Stimulated activated CD4-positive, alpha-beta T cell treated with anti-CD3 and anti-CD28 coated beads, Interleukin-15, amount 100 ng/mL, for 24 hours (primary cell): ENCODE measurements around the gene HESX1.

Experiments
- DNase-seq: peaks from one replicate; pipeline ENCODE4 v3.0.0-alpha.2; 2020

The HESX1 gene

GRCh38 chr3:57199895-57200297, at the start of gene HESX1:
TSS of gene HESX1 (minus strand) at chr3:57199978. CDS start at chr3:57199918, 60 bp downstream.
- DNase-seq, result no peak

DNA sequence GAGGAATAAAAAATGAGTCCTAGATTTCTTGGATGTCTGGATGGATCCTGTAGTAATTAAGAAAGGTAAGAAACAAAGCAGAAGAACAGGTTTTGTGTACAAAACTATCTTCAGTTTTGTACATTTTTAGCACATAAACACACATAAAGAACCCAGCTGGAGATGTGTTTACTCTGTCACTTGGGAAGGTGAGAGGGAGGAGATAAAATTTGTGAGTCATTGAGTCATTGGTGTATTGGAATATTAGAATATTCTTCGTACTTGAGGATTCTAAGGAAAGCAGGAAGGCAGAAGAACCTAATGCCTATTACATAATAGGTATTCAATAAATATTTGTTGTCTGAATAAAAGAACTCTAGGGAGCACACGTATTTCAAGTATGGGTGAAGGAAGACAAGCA, 45.2 kb upstream of the HESX1 start:
- no peak for DNase-seq

- DNase-seq, result no peak
Measured at GRCh38 chr3:57234613-57235575, 35.1 kb upstream of the HESX1 start.

DNA sequence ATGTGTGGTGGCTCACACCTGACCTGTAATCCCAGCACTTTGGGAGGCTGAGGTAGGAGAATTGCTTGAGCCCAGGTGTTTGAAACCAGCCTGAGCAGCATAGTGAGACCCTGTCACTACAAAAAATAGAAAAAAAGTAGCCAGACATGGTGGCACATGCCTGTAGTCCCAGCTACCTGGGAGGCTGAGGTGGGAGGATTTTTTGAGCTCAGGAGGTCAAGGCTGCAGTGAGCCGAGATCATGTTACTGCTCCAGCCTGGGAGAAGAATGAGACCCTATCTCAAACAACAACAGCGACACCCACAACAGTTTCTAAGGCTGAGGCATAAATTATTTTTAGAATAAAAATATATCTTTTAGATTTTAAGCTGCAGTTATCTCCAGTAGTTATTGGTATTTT, 34.0 kb upstream of the HESX1 start:
- no peak for DNase-seq

DNA sequence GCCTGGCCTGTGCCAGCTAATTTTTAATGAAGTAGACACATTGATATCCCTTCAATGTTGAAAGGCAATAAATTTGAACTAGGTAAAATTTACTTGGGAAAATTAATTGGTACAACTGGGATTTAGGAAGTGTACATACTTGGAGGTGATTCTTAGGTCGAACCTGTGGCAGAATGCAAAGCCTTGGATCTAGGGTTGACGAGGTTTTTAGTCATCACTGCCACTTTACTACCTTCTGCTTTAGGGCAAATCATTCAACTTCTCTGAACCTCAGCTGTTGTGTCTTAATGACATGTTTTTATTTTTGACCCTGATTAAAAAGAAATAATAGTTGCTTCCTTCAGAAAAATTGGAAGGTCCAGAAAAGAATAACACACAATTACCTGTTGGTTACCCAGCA, 30.2 kb upstream of the HESX1 start:
- no peak for DNase-seq

DNA sequence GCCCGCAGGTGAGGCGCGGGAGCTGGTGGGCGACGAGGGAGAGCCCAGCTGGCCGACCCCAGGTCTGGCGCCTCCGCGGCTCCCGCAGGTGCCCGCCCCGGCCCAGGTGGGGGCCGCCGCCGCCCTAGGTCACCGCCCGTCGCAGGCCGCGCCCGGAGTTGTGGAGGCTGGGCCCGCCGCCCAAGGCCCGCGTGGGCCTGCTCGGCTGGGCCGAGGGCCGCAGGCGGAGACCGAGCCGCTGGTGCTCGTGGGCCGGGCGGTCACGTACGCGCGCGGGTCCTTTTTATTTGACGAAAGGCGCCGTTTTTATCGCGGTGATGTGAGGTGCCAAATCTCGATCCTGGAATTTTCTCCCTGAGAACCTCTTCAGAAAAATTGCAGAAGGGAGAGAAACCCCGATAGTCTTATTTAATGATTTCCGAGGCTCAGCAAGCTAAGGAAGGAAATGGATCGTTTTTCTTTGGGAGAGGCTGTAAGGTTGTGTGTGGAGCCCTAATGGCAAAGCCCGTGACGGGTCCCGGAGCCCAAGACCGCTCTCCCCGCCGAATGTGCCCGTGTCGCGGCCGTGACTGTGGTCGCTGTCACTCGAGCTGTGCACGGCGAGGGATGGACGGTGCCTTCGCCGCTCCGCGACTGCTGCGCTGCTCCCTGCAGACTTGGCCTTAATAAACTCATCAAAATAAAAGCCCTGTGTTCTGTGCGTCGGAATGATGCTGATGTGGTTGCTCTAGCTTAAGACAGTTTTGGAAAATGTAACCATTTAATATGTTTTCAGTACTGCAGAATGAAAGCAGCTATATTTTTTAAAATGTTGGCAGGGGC, 28.4 kb upstream of the HESX1 start:
- peak; percentile 60 for DNase-seq

DNA sequence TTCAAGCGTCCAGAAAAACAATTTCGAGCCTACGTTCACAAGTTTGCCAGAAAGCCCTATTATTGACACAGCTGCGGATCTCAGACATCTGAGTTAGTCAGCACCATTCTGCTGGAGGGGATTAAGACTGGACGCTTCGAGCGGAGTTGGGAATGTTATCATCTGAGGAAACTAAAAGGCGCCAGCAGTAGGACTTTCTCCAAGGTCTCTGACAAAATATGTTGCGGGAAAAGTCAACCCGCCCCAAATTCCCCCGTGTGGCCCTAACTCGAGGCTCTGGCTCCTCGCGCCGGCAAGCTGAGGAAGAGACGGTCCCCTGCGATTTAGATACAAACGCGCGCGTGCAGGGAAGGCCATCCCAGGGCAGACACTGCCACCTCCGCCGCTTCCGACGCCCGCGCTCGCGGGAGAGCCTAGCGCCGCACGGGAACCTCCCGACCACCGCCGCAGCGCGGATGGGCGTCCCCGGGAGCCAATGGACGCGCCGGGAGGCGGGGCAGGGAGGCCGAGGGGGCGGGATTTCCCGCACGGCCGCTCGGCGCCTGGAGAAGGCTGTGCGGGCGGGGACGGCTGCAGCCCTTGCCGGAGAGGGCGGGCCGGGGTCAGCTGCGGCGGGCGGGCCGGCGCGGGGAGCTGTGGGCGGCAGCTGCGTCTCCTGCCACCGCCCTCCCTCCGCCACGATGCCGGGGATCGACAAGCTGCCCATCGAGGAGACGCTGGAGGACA, 27.6 kb upstream of the HESX1 start, which contains the start of gene APPL1:
Gene APPL1, plus strand, starts transcription at position 526 of the 726 bp plus-strand sequence. Its CDS starts 155 bp downstream, at position 681.
- DNase-seq, result peak; percentile 95

DNA sequence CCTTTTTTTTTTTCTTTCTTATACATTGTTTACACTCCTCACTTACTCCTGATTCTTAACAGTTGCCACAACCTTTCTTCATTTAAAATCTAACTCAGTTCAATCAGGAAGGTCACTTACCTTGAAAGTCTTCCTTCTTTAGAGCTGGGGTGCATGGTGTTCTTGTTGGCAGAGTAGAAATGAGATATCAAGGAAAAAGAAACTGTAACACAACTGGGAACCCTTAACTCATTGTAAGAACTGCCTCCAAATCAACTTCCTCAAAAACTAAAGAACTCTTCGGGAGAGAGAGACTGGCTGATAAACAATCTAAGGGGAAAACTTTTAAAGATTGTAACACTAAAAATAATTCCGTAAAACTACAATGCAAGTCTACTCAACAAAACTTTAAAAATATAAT, 26.4 kb upstream of the HESX1 start:
- no peak for DNase-seq

GRCh38 chr3:57224856-57225255, 25.1 kb upstream of the HESX1 start:
- no peak for DNase-seq

- DNase-seq, result no peak
Measured at GRCh38 chr3:57221883-57222282, 22.1 kb upstream of the HESX1 start.

DNA sequence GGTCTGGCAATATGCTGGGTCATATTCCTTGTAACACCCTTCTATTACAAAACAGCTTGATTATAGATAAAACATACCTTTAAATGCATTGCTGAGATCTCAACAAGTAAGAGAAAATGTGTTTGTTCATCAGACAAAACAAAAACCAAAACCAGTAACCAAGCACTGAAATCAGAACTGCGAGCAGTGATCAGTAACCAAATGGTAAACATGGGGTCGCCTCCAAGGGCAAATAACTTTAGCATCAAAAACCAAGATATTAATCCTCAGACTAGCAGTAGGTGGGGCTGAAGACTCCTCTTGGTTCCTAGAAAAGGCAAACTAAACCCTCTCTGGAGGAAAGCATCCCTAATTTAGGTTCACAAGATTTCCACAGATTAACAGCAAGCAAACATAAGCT, 6.6 kb upstream of the HESX1 start:
- DNase-seq, result no peak

- DNase-seq, result no peak
Measured at GRCh38 chr3:57194641-57195040, 5.1 kb downstream of the HESX1 start.

- DNase-seq, result no peak
Measured at GRCh38 chr3:57192028-57192427, 7.8 kb downstream of the HESX1 start.

- DNase-seq, result no peak
Measured at GRCh38 chr3:57184526-57184925, 15.3 kb downstream of the HESX1 start.

- DNase-seq, result no peak
Measured at GRCh38 chr3:57179580-57180410, 20.0 kb downstream of the HESX1 start.

DNA sequence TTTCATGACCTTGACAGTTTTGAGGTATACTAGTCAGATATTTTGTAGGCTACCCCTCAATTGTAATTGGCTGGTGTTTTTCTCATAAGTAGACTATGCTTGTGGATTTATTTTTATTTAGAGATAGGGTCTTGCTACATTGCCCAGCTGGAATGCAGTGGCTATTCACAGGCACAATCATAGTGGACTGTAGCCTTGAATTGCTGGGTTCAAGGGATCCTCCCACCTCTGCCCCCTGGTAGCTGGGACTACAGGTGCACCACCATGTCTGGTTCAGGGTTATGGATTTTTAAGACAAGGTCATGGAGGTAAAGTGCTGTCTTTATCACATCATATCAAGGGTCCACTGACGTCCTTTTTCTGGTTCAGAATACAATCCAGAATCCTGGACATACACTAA, 23.7 kb downstream of the HESX1 start:
- no peak for DNase-seq

DNA sequence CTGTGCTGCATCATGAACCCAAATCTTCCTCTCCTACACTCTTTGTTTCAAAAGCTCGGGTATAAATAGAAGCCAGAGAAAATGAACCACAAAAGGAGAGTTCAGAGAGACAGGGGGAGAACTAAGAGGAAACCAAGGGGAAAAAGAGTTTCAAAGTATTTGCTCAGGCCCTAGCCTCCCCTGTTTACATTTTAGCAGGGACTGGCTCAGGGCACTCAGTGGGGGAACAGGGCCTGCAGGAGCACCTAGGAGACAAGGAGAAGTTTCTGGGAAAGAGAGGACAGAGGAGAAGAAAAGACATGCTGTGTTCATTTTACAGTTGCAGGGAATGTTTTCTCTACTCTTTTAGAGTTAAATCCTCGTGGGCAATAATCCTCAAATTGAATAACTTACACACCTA, 26.1 kb downstream of the HESX1 start:
- no peak for DNase-seq

DNA sequence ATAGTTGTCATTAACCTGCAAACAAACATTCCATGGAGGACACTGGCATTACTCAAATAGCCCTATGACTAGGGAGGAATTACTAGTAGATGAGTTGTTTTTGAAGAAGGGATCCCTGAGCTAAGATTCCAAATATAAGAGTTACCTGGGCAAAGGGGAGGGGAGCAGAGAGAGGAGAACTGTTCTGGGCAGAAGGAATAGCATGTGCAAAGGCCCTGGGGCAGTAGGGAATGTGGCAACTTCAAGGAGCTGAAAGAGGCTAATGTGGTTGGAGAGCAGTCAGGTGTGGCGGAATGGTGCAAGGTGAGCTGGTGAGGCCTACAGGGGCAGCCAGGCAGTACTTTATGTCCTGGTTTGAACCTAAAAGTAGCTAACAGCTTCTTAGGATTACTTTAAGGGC, 28.8 kb downstream of the HESX1 start:
- no peak for DNase-seq

DNA sequence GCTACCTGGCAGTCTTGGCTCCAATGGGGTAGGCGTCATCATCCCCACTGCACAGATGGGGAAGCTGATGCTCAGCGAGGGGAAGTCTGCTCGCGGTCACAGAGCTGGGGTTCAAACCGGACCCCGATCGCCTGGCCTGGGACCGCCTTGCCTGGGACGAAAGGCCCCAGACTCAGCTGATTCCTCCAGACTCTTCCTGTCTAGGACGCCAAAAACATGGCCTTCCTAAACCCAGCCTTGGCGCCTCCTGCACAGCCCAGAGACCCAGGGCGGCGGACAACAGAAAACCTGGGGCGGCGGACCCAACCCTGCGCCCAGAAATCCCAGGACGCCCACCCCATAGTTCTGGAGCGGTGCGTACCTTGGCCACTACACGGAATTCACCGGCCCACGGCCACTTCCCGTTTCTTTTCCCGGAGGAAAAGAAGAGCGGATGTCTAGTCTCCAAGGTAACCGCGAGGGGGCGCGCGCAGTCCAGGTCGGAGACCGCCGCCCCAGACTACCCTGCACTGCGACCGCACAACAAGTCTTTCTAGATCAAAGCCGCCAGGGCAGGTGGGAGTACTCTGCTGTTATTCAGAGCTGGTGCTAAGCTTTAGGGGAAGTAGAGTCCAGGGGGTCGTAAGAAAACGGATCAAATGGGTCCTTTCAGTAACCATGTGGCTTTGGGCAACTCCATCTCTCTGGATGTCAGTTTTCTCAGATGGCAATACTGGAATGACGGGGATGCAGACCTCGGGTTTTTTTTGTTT, 29.7 kb downstream of the HESX1 start:
- peak; percentile 76 for DNase-seq

- no peak for DNase-seq
Measured at GRCh38 chr3:57169108-57169507, 30.7 kb downstream of the HESX1 start.

DNA sequence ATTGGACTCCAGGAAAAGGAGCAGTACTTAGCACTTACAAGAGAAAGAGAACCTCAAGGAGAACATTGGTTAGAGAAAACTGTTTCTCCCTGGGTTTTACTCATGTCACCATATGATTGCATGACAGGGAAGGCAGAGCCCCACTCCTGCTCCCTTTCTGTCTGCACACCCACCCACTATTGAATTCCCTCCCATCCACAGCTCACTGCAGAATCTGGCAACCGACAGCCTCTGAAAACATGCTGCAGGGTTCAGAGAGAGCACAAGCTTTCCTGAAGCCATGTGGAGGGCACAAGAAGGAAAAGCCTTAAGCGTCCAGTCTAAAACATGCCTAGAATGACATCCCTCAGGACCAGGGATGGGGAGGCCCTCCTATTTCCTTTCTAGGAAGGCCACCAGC, 31.6 kb downstream of the HESX1 start:
- no peak for DNase-seq
